Measurements from ENCODE around the gene ZNF678. TPM values are rescaled to one million over a fixed set of nuclear protein-coding genes. Genes with fewer than 3 reads are reported as not detected.
"Not testable (repeated sequence)": the region's sequence is repeated elsewhere in the genome, so short reads cannot be mapped to it uniquely, and the experiment has no call there.

The ZNF678 gene
- total RNA-seq, 1 donor from 2014 or later: 11.7 TPM

- not testable (repeated sequence) for DNase-seq (ENCODE audit: low read depth)
These were observed 11.5 kb upstream of the ZNF678 start for GRCh38 chr1:227551881-227552280.

GRCh38 chr1:227556288-227556687 lies 7.1 kb upstream of the ZNF678 start:
- DNase-seq (ENCODE audit: low read depth): no peak

- no peak for DNase-seq (ENCODE audit: low read depth)
These were observed 5.2 kb upstream of the ZNF678 start for GRCh38 chr1:227557962-227558725.

GRCh38 chr1:227558732-227559262 lies 4.6 kb upstream of the ZNF678 start:
- DNase-seq (ENCODE audit: low read depth): no peak

- no peak for DNase-seq (ENCODE audit: low read depth)
These were observed 3.9 kb upstream of the ZNF678 start for GRCh38 chr1:227559499-227559898.

- DNase-seq (ENCODE audit: low read depth): no peak
These were observed 3.4 kb upstream of the ZNF678 start for GRCh38 chr1:227559926-227560325.

GRCh38 chr1:227560393-227561173 lies 2.8 kb upstream of the ZNF678 start:
- DNase-seq (ENCODE audit: low read depth): no peak

- no peak for DNase-seq (ENCODE audit: low read depth)
These were observed 2.0 kb upstream of the ZNF678 start for GRCh38 chr1:227561241-227561907.

- DNase-seq (ENCODE audit: low read depth): no peak
These were observed 1.3 kb upstream of the ZNF678 start for GRCh38 chr1:227562037-227562436.

- no peak for DNase-seq (ENCODE audit: low read depth)
These were observed 428 bp upstream of the ZNF678 start for GRCh38 chr1:227562933-227563323.

- no peak for DNase-seq (ENCODE audit: low read depth)
These were observed 3.9 kb downstream of the ZNF678 start for GRCh38 chr1:227567256-227567655.

GRCh38 chr1:227568593-227568992 lies 5.2 kb downstream of the ZNF678 start:
- no peak for DNase-seq (ENCODE audit: low read depth)

GRCh38 chr1:227572752-227573151 lies 9.4 kb downstream of the ZNF678 start:
- DNase-seq (ENCODE audit: low read depth): no peak

- no peak for DNase-seq (ENCODE audit: low read depth)
These were observed 11.6 kb downstream of the ZNF678 start for GRCh38 chr1:227574926-227575325.

GRCh38 chr1:227576189-227576588 lies 12.8 kb downstream of the ZNF678 start:
- no peak for DNase-seq (ENCODE audit: low read depth)

GRCh38 chr1:227577500-227577899 lies 14.1 kb downstream of the ZNF678 start:
- no peak for DNase-seq (ENCODE audit: low read depth)

GRCh38 chr1:227583354-227583753 lies 20.0 kb downstream of the ZNF678 start:
- DNase-seq (ENCODE audit: low read depth): no peak

- no peak for DNase-seq (ENCODE audit: low read depth)
These were observed 23.4 kb downstream of the ZNF678 start for GRCh38 chr1:227586733-227587132.

- no peak for DNase-seq (ENCODE audit: low read depth)
These were observed 24.6 kb downstream of the ZNF678 start for GRCh38 chr1:227587968-227588367.

GRCh38 chr1:227588769-227589168 lies 25.4 kb downstream of the ZNF678 start:
- not testable (repeated sequence) for DNase-seq (ENCODE audit: low read depth)

GRCh38 chr1:227589777-227590176 lies 26.4 kb downstream of the ZNF678 start:
- DNase-seq (ENCODE audit: low read depth): not testable (repeated sequence)

- DNase-seq (ENCODE audit: low read depth): not testable (repeated sequence)
These were observed 32.9 kb downstream of the ZNF678 start for GRCh38 chr1:227596222-227596621.

Measured in renal cortical epithelial cell (primary cell).